A549 (cell line): ENCODE results near the gene SSH2. TPM values are rescaled to one million over a fixed set of nuclear protein-coding genes. Genes with fewer than 3 reads are reported as not detected.

Source experiments
- ATAC-seq, 2 experiments: fragments of 200-7000 bp in 1 of 2; fragments of >200 bp in 1 of 2; cut with Nextera tagmentation in 1 of 2; cut with Tn5 transposase in 1 of 2; 3 replicates each; pipeline versions ENCODE4 v1.8.0 to v1.9.1; 2018 to 2020; ENCODE audit warnings: mild to moderate bottlenecking in 1 of 2, moderate library complexity in 1 of 2
- CTCF ChIA-PET: fragments of 300-600 bp; sonication (Branson Sonifier 250); formaldehyde crosslinking; extraction: SDS; loops from one replicate; lab custom pipeline; 2021; ENCODE audit warnings: antibody characterized with exemption, inconsistent platforms; lab: Yijun Ruan, JAX
- POLR2A ChIA-PET: fragments of 350-600 bp; formaldehyde crosslinking; extraction: SDS; loops from one replicate; lab custom pipeline; 2021; ENCODE audit warnings: antibody characterized with exemption, inconsistent platforms; lab: Yijun Ruan, JAX
- DNase-seq, 2 experiments: peaks; one replicate each; pipeline versions ENCODE4 v3.0.0 to v3.0.0-alpha.2; 2011 to 2016; ENCODE audit warnings: low read depth in 1 of 2, low spot score in 1 of 2
- FAIRE-seq: peaks from 2 replicates; lab custom pipeline; 2011; peaks lifted over from hg19 to GRCh38; lab: Jason Lieb, UNC
- H3K27ac ChIP-seq, 2 experiments: fragments of >200 bp; sonication (Bioruptor Twin); formaldehyde crosslinking; 3 replicates each; pipeline ENCODE4 v1.5.1; 2016 to 2017
- H3K4me1 ChIP-seq: fragments of >200 bp; sonication (Bioruptor Twin); formaldehyde crosslinking; 3 replicates; pipeline ENCODE4 v1.6.1; 2016
- H3K4me2 ChIP-seq: fragments of >200 bp; sonication (Bioruptor Twin); formaldehyde crosslinking; 3 replicates; pipeline ENCODE4 v1.6.1; 2016
- H3K4me3 ChIP-seq: fragments of >200 bp; sonication (Bioruptor Twin); formaldehyde crosslinking; 3 replicates; pipeline ENCODE4 v1.5.1; 2016
- H3K9me3 ChIP-seq: fragments of >200 bp; sonication (Bioruptor Twin); formaldehyde crosslinking; 3 replicates; pipeline ENCODE4 v1.6.1; 2016
- ATOH8 ChIP-seq: fragments of 250-450 bp; sonication (Bioruptor Pico); IDR thresholded peaks from 2 replicates; pipeline ENCODE4 v1.5.0; 2020; ENCODE audit warnings: low read depth, mild to moderate bottlenecking, moderate library complexity
- BCL3 ChIP-seq: fragments of >200 bp; sonication (Bioruptor Twin); formaldehyde crosslinking; IDR thresholded peaks from 3 replicates; pipeline ENCODE4 v1.6.1; 2016
- CBX2 ChIP-seq: fragments of 200-600 bp; sonication (generic); IDR thresholded peaks from 2 replicates; pipeline ENCODE4 v1.6.1; 2016; ENCODE audit warnings: low read depth, mild to moderate bottlenecking, borderline replicate concordance
- CBX8 ChIP-seq: fragments of 200-600 bp; sonication (generic); IDR thresholded peaks from 2 replicates; pipeline ENCODE4 v1.6.1; 2016
- CEBPB ChIP-seq, 2 experiments: fragments of >200 bp in 1 of 2; sonication (Bioruptor Twin) in 1 of 2; formaldehyde crosslinking in 1 of 2; IDR thresholded peaks; 2 replicates each; pipeline ENCODE4 v1.6.1; 2012 to 2016
- CHD2 ChIP-seq: fragments of 150-350 bp; IDR thresholded peaks from 2 replicates; pipeline ENCODE4 v1.6.1; 2014; ENCODE audit warnings: low read length; ENCODE audit not compliant: partially characterized antibody
- CTCF ChIP-seq: fragments of >200 bp; sonication (Bioruptor Twin); formaldehyde crosslinking; IDR thresholded peaks from 3 replicates; pipeline ENCODE4 v1.5.1; 2016
- E2F6 ChIP-seq: IDR thresholded peaks from 2 replicates; pipeline ENCODE4 v1.6.1; 2012; ENCODE audit warnings: low read depth, borderline replicate concordance
- ELK1 ChIP-seq: fragments of 150-350 bp; IDR thresholded peaks from 2 replicates; pipeline ENCODE4 v1.6.1; 2014; ENCODE audit warnings: low read depth, mild to moderate bottlenecking, low read length
- EP300 ChIP-seq, 2 experiments: fragments of >200 bp; sonication (Bioruptor Twin); formaldehyde crosslinking; IDR thresholded peaks; 2 replicates in 1 of 2; 3 replicates in 1 of 2; pipeline ENCODE4 v1.6.1; 2016 to 2017
- ESRRA ChIP-seq: fragments of 150-350 bp; IDR thresholded peaks from 2 replicates; pipeline ENCODE4 v1.6.1; 2014; ENCODE audit warnings: mild to moderate bottlenecking, low read length, borderline replicate concordance
- GATA3 ChIP-seq: IDR thresholded peaks from 2 replicates; pipeline ENCODE4 v1.6.1; 2012; ENCODE audit warnings: borderline replicate concordance
- HOXA7 ChIP-seq: fragments of 250-450 bp; sonication (Bioruptor Pico); IDR thresholded peaks from 2 replicates; pipeline ENCODE4 v1.5.0; 2020; ENCODE audit warnings: mild to moderate bottlenecking, moderate library complexity
- JUN ChIP-seq, 2 experiments: fragments of >200 bp; sonication (Bioruptor Twin); formaldehyde crosslinking; IDR thresholded peaks; 2 replicates in 1 of 2; 3 replicates in 1 of 2; pipeline ENCODE4 v1.6.1; 2016 to 2017
- JUNB ChIP-seq: fragments of >200 bp; sonication (Bioruptor Twin); formaldehyde crosslinking; IDR thresholded peaks from 2 replicates; pipeline ENCODE4 v1.6.1; 2016
- MAZ ChIP-seq: fragments of 150-350 bp; IDR thresholded peaks from 2 replicates; pipeline ENCODE4 v1.6.1; 2014; ENCODE audit warnings: antibody characterized with exemption, low read depth, low read length, borderline replicate concordance
- NR3C1 ChIP-seq: fragments of >200 bp; sonication (Bioruptor Twin); formaldehyde crosslinking; IDR thresholded peaks from 3 replicates; pipeline ENCODE4 v1.6.1; 2017
- PHF8 ChIP-seq: fragments of 200-600 bp; sonication (generic); IDR thresholded peaks from 2 replicates; pipeline ENCODE4 v1.6.1; 2016; ENCODE audit warnings: low read depth, mild to moderate bottlenecking, antibody characterized with exemption, moderate library complexity, borderline replicate concordance
- RAD21 ChIP-seq, 2 experiments: fragments of >200 bp in 1 of 2; sonication (Bioruptor Twin) in 1 of 2; formaldehyde crosslinking in 1 of 2; IDR thresholded peaks in 1 of 2; conservative IDR thresholded peaks in 1 of 2; 2 replicates in 1 of 2; 3 replicates in 1 of 2; pipeline ENCODE4 v1.6.1; 2012 to 2018; ENCODE audit warnings: inconsistent platforms in 1 of 2
- RFX5 ChIP-seq: fragments of 450-650 bp; IDR thresholded peaks from 2 replicates; pipeline ENCODE4 v1.7.1; 2014; ENCODE audit warnings: antibody characterized with exemption, mild to moderate bottlenecking, moderate library complexity
- RNF2 ChIP-seq: fragments of 200-600 bp; sonication (generic); IDR thresholded peaks from 2 replicates; pipeline ENCODE4 v1.6.1; 2016; ENCODE audit warnings: low read depth, mild to moderate bottlenecking, antibody characterized with exemption, moderate library complexity, borderline replicate concordance
- SMC3 ChIP-seq: fragments of >200 bp; sonication (Bioruptor Twin); formaldehyde crosslinking; IDR thresholded peaks from 3 replicates; pipeline ENCODE4 v1.6.1; 2018; ENCODE audit warnings: inconsistent platforms
- SREBF2 ChIP-seq: fragments of 450-650 bp; IDR thresholded peaks from 2 replicates; pipeline ENCODE4 v1.6.1; 2014; ENCODE audit warnings: mild to moderate bottlenecking, moderate library complexity
- ZC3H11A ChIP-seq: fragments of 450-650 bp; IDR thresholded peaks from 2 replicates; pipeline ENCODE4 v1.6.1; 2014; ENCODE audit warnings: antibody characterized with exemption, mild to moderate bottlenecking
- ZSCAN20 ChIP-seq: fragments of 250-450 bp; sonication (Bioruptor Pico); IDR thresholded peaks from 2 replicates; pipeline ENCODE4 v1.8.0; 2022; ENCODE audit warnings: mild to moderate bottlenecking, moderate library complexity
- WGBS: methylation state at CpG from one replicate; pipeline ENCODE4 v1.1.6; 2017; ENCODE audit errors: missing lambda C conversion rate; 5-methylcytosine and 5-hydroxymethylcytosine counted together
- polyA plus RNA-seq, 4 experiments: library from polyadenylated mRNA; depleted of rRNA in 3 of 4; stranded (reverse); fragments of >200 nt; fragmentation: RNase III in 1 of 4; extraction: RNeasy Plus Mini Kit Qiagen cat#74134 plus additional on column Dnase treatment in 1 of 4; gene quantifications; 2 replicates in 3 of 4; 3 replicates in 1 of 4; pipeline ENCODE4 v1.2.3, GENCODE V29; 2011 to 2017

The SSH2 gene
- polyA plus RNA-seq, 2 of the 4 experiments (the other 2 are of a cell fraction) = 20.7 to 24.5 TPM

- FAIRE-seq (no peak), ATAC-seq (no peak), DNase-seq (no peak)
- Histone ChIP-seq H3K4me2 (no peak overlapping the region), H3K27ac (no peak overlapping the region), H3K9me3 (no peaks in the 10 kb centered on the region), H3K4me1 (peaks cover 23% of the 10 kb centered on the region), H3K4me3 (no peak overlapping the region)
- ChIA-PET POLR2A (no interaction called here), CTCF (interaction anchor here (1.0 to 2.5 kb wide), 3 partner anchors 37 to 96 kb away, joined by 3 to 5 read pairs (median 3); no protein-coding TSS in a partner anchor)
- TF ChIP-seq GATA3 (no peak), CEBPB (IDR thresholded peaks at IDR 0.05) (no peak), SMC3 (no peak), JUN (IDR thresholded peaks at IDR 0.05) (no peak), PHF8 (no peak), CBX2 (no peak), ELK1 (no peak), MAZ (no peak), ZSCAN20 (CRISPR knock-in tag) (no peak), NR3C1 (no peak), RAD21 (conservative IDR thresholded peaks at IDR 0.05 in 1 of 2, IDR thresholded peaks at IDR 0.05 in 1 of 2) (no peak), RNF2 (no peak), BCL3 (no peak), CTCF (no peak), JUNB (no peak), ZC3H11A (no peak), EP300 (IDR thresholded peaks at IDR 0.05) (no peak), E2F6 (no peak)
- WGBS = 87% methylated on average over 1 of the region's 1 CpG
Measured at GRCh38 chr17:29714146-29714545, 215.9 kb downstream of the SSH2 start.

- CTCF ChIA-PET = interaction anchor here (1.2 kb wide), 1 partner anchor 74 kb away, joined by 4 read pairs; no protein-coding TSS in a partner anchor
- DNase-seq (no peak), FAIRE-seq (no peak), ATAC-seq (no peak)
- TF ChIP-seq HOXA7 (CRISPR knock-in tag) = no peak
- no peak for TF ChIP-seq RFX5
- no peak for TF ChIP-seq SREBF2
- no peak for TF ChIP-seq MAZ
- no peak for TF ChIP-seq ESRRA
- TF ChIP-seq CHD2 = no peak
- TF ChIP-seq RNF2 = no peak
- no peak for TF ChIP-seq CBX8
- TF ChIP-seq ELK1 = no peak
- TF ChIP-seq PHF8 = no peak
- no peak for TF ChIP-seq ATOH8
- POLR2A ChIA-PET = no interaction called here
- H3K4me3 ChIP-seq = no peak overlapping the region
- H3K4me2 ChIP-seq = no peak overlapping the region
- H3K9me3 ChIP-seq = no peaks in the 10 kb centered on the region
- peaks cover 23% of the 10 kb centered on the region for H3K4me1 ChIP-seq
- no peak overlapping the region for H3K27ac ChIP-seq
Measured at GRCh38 chr17:29713626-29714025, 216.4 kb downstream of the SSH2 start.
